ENCODE measurements around the gene GAK. TPM values are rescaled to one million over a fixed set of nuclear protein-coding genes. Genes with fewer than 3 reads are reported as not detected.

Gene GAK
- total RNA-seq, 4 donors from 2014 or later: 34.9 to 48.3 (median 44.5) TPM

GRCh38 chr4:865572-865971 is 66.5 kb downstream of the GAK start:
- H3K36me3 ChIP-seq: peaks cover 0 to 95% of the 10 kb centered on the region in 2 donors
- H3K27me3 ChIP-seq: no peaks in the 10 kb centered on the region
- H3K27ac ChIP-seq: no peak overlapping the region
- ATAC-seq (no peak), DNase-seq (no peak)
- intact Hi-C loops (cut with DNase I; ENCODE audit: low total_unique reads) (no loop called here), in situ Hi-C loops (cut with MboI; ENCODE audit: low sequenced_read_pairs in 4 of 4) (no loop called here)
- H3K4me3 ChIP-seq: no peak overlapping the region
- H3K9me3 ChIP-seq: no peaks in the 10 kb centered on the region
- TF ChIP-seq, protein P1, sequence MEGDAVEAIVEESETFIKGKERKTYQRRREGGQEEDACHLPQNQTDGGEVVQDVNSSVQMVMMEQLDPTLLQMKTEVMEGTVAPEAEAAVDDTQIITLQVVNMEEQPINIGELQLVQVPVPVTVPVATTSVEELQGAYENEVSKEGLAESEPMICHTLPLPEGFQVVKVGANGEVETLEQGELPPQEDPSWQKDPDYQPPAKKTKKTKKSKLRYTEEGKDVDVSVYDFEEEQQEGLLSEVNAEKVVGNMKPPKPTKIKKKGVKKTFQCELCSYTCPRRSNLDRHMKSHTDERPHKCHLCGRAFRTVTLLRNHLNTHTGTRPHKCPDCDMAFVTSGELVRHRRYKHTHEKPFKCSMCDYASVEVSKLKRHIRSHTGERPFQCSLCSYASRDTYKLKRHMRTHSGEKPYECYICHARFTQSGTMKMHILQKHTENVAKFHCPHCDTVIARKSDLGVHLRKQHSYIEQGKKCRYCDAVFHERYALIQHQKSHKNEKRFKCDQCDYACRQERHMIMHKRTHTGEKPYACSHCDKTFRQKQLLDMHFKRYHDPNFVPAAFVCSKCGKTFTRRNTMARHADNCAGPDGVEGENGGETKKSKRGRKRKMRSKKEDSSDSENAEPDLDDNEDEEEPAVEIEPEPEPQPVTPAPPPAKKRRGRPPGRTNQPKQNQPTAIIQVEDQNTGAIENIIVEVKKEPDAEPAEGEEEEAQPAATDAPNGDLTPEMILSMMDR (IDR thresholded peaks at IDR 0.05 in 4 of 5, conservative IDR thresholded peaks at IDR 0.05 in 1 of 5): no peak
- no peak for TF ChIP-seq POLR2A (IDR thresholded peaks at IDR 0.05)
- no peaks in the 10 kb centered on the region for H3K4me1 ChIP-seq

- no peaks in the 10 kb centered on the region for H3K9me3 ChIP-seq
- intact Hi-C loops (cut with DNase I; ENCODE audit: low total_unique reads): no loop called here
- ATAC-seq (no peak), DNase-seq (no peak)
- in situ Hi-C loops (cut with MboI; ENCODE audit: low sequenced_read_pairs in 4 of 4): no loop called here
- no peaks in the 10 kb centered on the region for H3K27me3 ChIP-seq
- no peak overlapping the region for H3K4me3 ChIP-seq
- H3K4me1 ChIP-seq: no peaks in the 10 kb centered on the region
- peaks cover 0 to 95% of the 10 kb centered on the region in 2 donors for H3K36me3 ChIP-seq
- no peak for TF ChIP-seq POLR2A (IDR thresholded peaks at IDR 0.05)
- TF ChIP-seq, protein P1 (IDR thresholded peaks at IDR 0.05 in 4 of 5, conservative IDR thresholded peaks at IDR 0.05 in 1 of 5): no peak
- H3K27ac ChIP-seq: no peak overlapping the region
Observed at GRCh38 chr4:865121-865465, 67.0 kb downstream of the GAK start.

GRCh38 chr4:864456-865120 is 67.5 kb downstream of the GAK start:
- peaks cover 0 to 93% of the 10 kb centered on the region in 2 donors for H3K36me3 ChIP-seq
- DNase-seq (no peak), ATAC-seq (no peak)
- H3K27me3 ChIP-seq: no peaks in the 10 kb centered on the region
- no peak overlapping the region for H3K27ac ChIP-seq
- H3K4me1 ChIP-seq: no peaks in the 10 kb centered on the region
- H3K9me3 ChIP-seq: no peaks in the 10 kb centered on the region
- intact Hi-C loops (cut with DNase I; ENCODE audit: low total_unique reads): no loop called here
- in situ Hi-C loops (cut with MboI; ENCODE audit: low sequenced_read_pairs in 4 of 4): no loop called here
- no peak for TF ChIP-seq POLR2A (IDR thresholded peaks at IDR 0.05)
- TF ChIP-seq, protein P1 (IDR thresholded peaks at IDR 0.05 in 4 of 5, conservative IDR thresholded peaks at IDR 0.05 in 1 of 5): no peak
- no peak overlapping the region for H3K4me3 ChIP-seq

- Histone ChIP-seq H3K27ac (no peak overlapping the region), H3K9me3 (no peaks in the 10 kb centered on the region), H3K27me3 (no peaks in the 10 kb centered on the region), H3K4me3 (no peak overlapping the region), H3K36me3 (peaks cover 0 to 87% of the 10 kb centered on the region in 2 donors), H3K4me1 (no peaks in the 10 kb centered on the region)
- intact Hi-C loops (cut with DNase I; ENCODE audit: low total_unique reads) (no loop called here), in situ Hi-C loops (cut with MboI; ENCODE audit: low sequenced_read_pairs in 4 of 4) (no loop called here)
- no peak for TF ChIP-seq POLR2A (IDR thresholded peaks at IDR 0.05)
- TF ChIP-seq, protein P1 (IDR thresholded peaks at IDR 0.05 in 4 of 5, conservative IDR thresholded peaks at IDR 0.05 in 1 of 5): no peak
- DNase-seq: no peak
- ATAC-seq: no peak
Observed at GRCh38 chr4:860561-860960, 71.6 kb downstream of the GAK start.

DNA sequence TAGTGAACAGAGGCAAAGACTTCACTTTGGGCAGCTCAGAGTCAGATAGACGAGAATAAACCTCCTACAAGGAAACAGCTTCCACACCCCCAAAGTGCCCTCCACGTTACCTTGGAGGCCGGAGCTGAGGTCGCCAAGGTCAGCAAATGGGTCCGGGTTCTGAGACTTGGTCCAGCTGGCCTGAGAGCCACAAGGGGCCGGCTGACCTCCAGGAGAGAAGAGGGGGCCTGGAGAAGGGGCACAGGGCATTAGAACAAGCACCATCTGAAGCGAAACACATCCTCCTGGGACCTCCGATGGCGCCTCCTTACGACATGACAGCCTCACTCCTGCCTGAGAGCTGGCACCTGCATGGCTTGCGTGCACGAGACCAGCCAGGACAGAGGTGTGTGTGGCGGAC is 72.6 kb downstream of the GAK start:
- Histone ChIP-seq H3K27me3 (no peaks in the 10 kb centered on the region), H3K27ac (no peak overlapping the region), H3K4me1 (no peaks in the 10 kb centered on the region), H3K4me3 (no peak overlapping the region), H3K36me3 (peaks cover 0 to 76% of the 10 kb centered on the region in 2 donors), H3K9me3 (no peaks in the 10 kb centered on the region)
- TF ChIP-seq, protein P1 (IDR thresholded peaks at IDR 0.05 in 4 of 5, conservative IDR thresholded peaks at IDR 0.05 in 1 of 5): no peak
- TF ChIP-seq POLR2A (IDR thresholded peaks at IDR 0.05): no peak
- in situ Hi-C loops (cut with MboI; ENCODE audit: low sequenced_read_pairs in 4 of 4): no loop called here
- intact Hi-C loops (cut with DNase I; ENCODE audit: low total_unique reads): no loop called here
- DNase-seq (no peak), ATAC-seq (no peak)

Measured in gastrocnemius medialis (tissue), 4 donors.